ENCODE results near the gene NDUFB4. TPM values are rescaled to one million over a fixed set of nuclear protein-coding genes. Genes with fewer than 3 reads are reported as not detected.
A peak's percentile ranks its signal among the peaks of the same experiment; 100 is the strongest.

Gene NDUFB4
- total and polyA plus RNA-seq, 7 experiments from 2014 or later: 63.4 to 277 (median 78.0) TPM

GRCh38 chr3:120563356-120564022 is 32.6 kb upstream of the NDUFB4 start:
- Mint-ChIP-seq H3K27ac (no peak overlapping the region), H3K36me3 (no peaks in the 10 kb centered on the region), H3K4me1 (peaks cover 0 to 22% (median 14%) of the 10 kb centered on the region in 7 donors), H3K9me3 (peaks cover 0 to 1% (median 0%) of the 10 kb centered on the region in 11 donors), H3K4me3 (no peak overlapping the region), H3K27me3 (peaks cover under 1 to 9% (median 5%) of the 10 kb centered on the region in 5 donors)
- ATAC-seq (no peak), DNase-seq (no peak)
- Histone ChIP-seq H3K4me3 (ENCODE audit: low read length) (no peak overlapping the region), H3K9me3 (ENCODE audit: control insufficient read depth in 2 of 3, low read length in 3 of 3) (no peaks in the 10 kb centered on the region), H3K4me1 (ENCODE audit: control insufficient read depth in 2 of 2, insufficient read depth in 2 of 2, low read length in 2 of 2) (peaks cover 3 to 6% of the 10 kb centered on the region in 2 donors), H3K27me3 (ENCODE audit: control insufficient read depth in 2 of 2, insufficient read depth in 2 of 2, low read length in 2 of 2) (peaks cover 0 to 1% of the 10 kb centered on the region in 2 donors), H3K27ac (ENCODE audit: low read depth, low read length) (no peak overlapping the region), H3K36me3 (ENCODE audit: control insufficient read depth in 2 of 3, insufficient read depth in 3 of 3, low read length in 3 of 3) (no peaks in the 10 kb centered on the region)
- POLR2A ChIA-PET: no interaction called here
- intact Hi-C loops (cut with micrococcal nuclease): loop anchor here in 1 of 2 donors (10.0 kb wide), 1 partner anchor 981 kb away; the partner anchor contains the start of gene POLQ
- CTCF ChIA-PET: interaction anchor here (0.7 to 9.7 kb wide), 3 partner anchors 33 to 230 kb away, joined by 3 to 114 read pairs (median 4); partner anchors contain the start of gene NDUFB4

GRCh38 chr3:120566243-120566975 is 29.7 kb upstream of the NDUFB4 start:
- ChIA-PET CTCF (interaction anchor here (0.7 to 2.2 kb wide), 6 partner anchors 8 to 234 kb away, joined by 3 to 26 read pairs (median 6); no protein-coding TSS in a partner anchor), POLR2A (interaction anchor here (0.6 to 1.4 kb wide), 4 partner anchors 7 to 438 kb away, joined by 3 to 9 read pairs (median 4); no protein-coding TSS in a partner anchor)
- no peak for ATAC-seq
- no peak overlapping the region for H3K4me3 Mint-ChIP-seq
- H3K27me3 Mint-ChIP-seq: peaks cover under 1 to 6% (median 4%) of the 10 kb centered on the region in 5 donors
- peaks cover 0 to 6% (median 0%) of the 10 kb centered on the region in 7 donors for H3K4me1 Mint-ChIP-seq
- no peaks in the 10 kb centered on the region for H3K4me1 ChIP-seq (ENCODE audit: control insufficient read depth in 2 of 2, insufficient read depth in 2 of 2, low read length in 2 of 2)
- no peak overlapping the region for H3K4me3 ChIP-seq (ENCODE audit: low read length)
- no peaks in the 10 kb centered on the region for H3K27me3 ChIP-seq (ENCODE audit: control insufficient read depth in 2 of 2, insufficient read depth in 2 of 2, low read length in 2 of 2)
- intact Hi-C loops (cut with micrococcal nuclease): loop anchor here in 1 of 2 donors (10.0 kb wide), 1 partner anchor 978 kb away; the partner anchor contains the start of gene POLQ
- no peaks in the 10 kb centered on the region for H3K36me3 Mint-ChIP-seq
- H3K9me3 ChIP-seq (ENCODE audit: control insufficient read depth in 2 of 3, low read length in 3 of 3): no peaks in the 10 kb centered on the region
- no peak for DNase-seq
- H3K27ac Mint-ChIP-seq: peak overlapping the region in 2 of 9 donors; percentile 39 to 45
- no peak overlapping the region for H3K27ac ChIP-seq (ENCODE audit: low read depth, low read length)
- H3K36me3 ChIP-seq (ENCODE audit: control insufficient read depth in 2 of 3, insufficient read depth in 3 of 3, low read length in 3 of 3): no peaks in the 10 kb centered on the region
- no peaks in the 10 kb centered on the region for H3K9me3 Mint-ChIP-seq

- H3K27ac Mint-ChIP-seq: peak overlapping the region in 5 of 9 donors; percentile 7 to 58 (median 23)
These were observed 28.6 kb upstream of the NDUFB4 start for GRCh38 chr3:120567370-120568201.

GRCh38 chr3:120568202-120568531 is 28.0 kb upstream of the NDUFB4 start:
- ATAC-seq: no peak
- H3K27ac Mint-ChIP-seq: no peak overlapping the region
- H3K27me3 ChIP-seq (ENCODE audit: control insufficient read depth in 2 of 2, insufficient read depth in 2 of 2, low read length in 2 of 2): peaks cover 0 to 3% of the 10 kb centered on the region in 2 donors
- H3K9me3 Mint-ChIP-seq: peaks cover 0 to 3% (median 0%) of the 10 kb centered on the region in 11 donors
- H3K36me3 ChIP-seq (ENCODE audit: control insufficient read depth in 2 of 3, insufficient read depth in 3 of 3, low read length in 3 of 3): no peaks in the 10 kb centered on the region
- H3K4me1 Mint-ChIP-seq: peaks cover 0 to 6% (median 0%) of the 10 kb centered on the region in 7 donors
- no peak for DNase-seq
- no peaks in the 10 kb centered on the region for H3K36me3 Mint-ChIP-seq
- intact Hi-C loops (cut with micrococcal nuclease): loop anchor here in 1 of 2 donors (10.0 kb wide), 1 partner anchor 977 kb away; the partner anchor contains the start of gene POLQ
- H3K4me3 Mint-ChIP-seq: no peak overlapping the region
- H3K4me3 ChIP-seq (ENCODE audit: low read length): no peak overlapping the region
- POLR2A ChIA-PET: interaction anchor here (1.1 to 1.4 kb wide), 2 partner anchors 27 to 173 kb away, joined by 4 to 5 read pairs; partner anchors contain the start of gene NDUFB4
- H3K9me3 ChIP-seq (ENCODE audit: control insufficient read depth in 2 of 3, low read length in 3 of 3): no peaks in the 10 kb centered on the region
- no peak overlapping the region for H3K27ac ChIP-seq (ENCODE audit: low read depth, low read length)
- CTCF ChIA-PET: interaction anchor here (0.7 to 2.2 kb wide), 8 partner anchors 9 to 227 kb away, joined by 3 to 26 read pairs (median 6); partner anchors contain the start of gene NDUFB4
- peaks cover 0 to 12% (median 4%) of the 10 kb centered on the region in 5 donors for H3K27me3 Mint-ChIP-seq
- no peaks in the 10 kb centered on the region for H3K4me1 ChIP-seq (ENCODE audit: control insufficient read depth in 2 of 2, insufficient read depth in 2 of 2, low read length in 2 of 2)

More at GRCh38 chr3:120567370-120568201, 28.6 kb upstream of the NDUFB4 start:
- Mint-ChIP-seq H3K4me1 (peaks cover 0 to 6% (median 0%) of the 10 kb centered on the region in 7 donors), H3K27me3 (peaks cover 0 to 9% (median 4%) of the 10 kb centered on the region in 5 donors), H3K9me3 (no peaks in the 10 kb centered on the region), H3K36me3 (no peaks in the 10 kb centered on the region), H3K4me3 (peak overlapping the region in 9 of 10 donors; percentile 26 to 77 (median 70))
- no peaks in the 10 kb centered on the region for H3K4me1 ChIP-seq (ENCODE audit: control insufficient read depth in 2 of 2, insufficient read depth in 2 of 2, low read length in 2 of 2)
- no peaks in the 10 kb centered on the region for H3K36me3 ChIP-seq (ENCODE audit: control insufficient read depth in 2 of 3, insufficient read depth in 3 of 3, low read length in 3 of 3)
- peaks cover 0 to 3% of the 10 kb centered on the region in 2 donors for H3K27me3 ChIP-seq (ENCODE audit: control insufficient read depth in 2 of 2, insufficient read depth in 2 of 2, low read length in 2 of 2)
- ATAC-seq: peak; percentile 65
- intact Hi-C loops (cut with micrococcal nuclease): loop anchor here in 1 of 2 donors (10.0 kb wide), 1 partner anchor 977 kb away; the partner anchor contains the start of gene POLQ
- peak in 1 of 9 donors; percentile 28 for DNase-seq
- ChIA-PET POLR2A (interaction anchor here (0.6 to 1.4 kb wide), 4 partner anchors 9 to 213 kb away, joined by 3 to 9 read pairs (median 4); partner anchors contain the start of gene NDUFB4), CTCF (interaction anchor here (0.6 to 2.2 kb wide), 9 partner anchors 9 to 316 kb away, joined by 3 to 26 read pairs (median 6); partner anchors contain the start of gene NDUFB4)
- H3K4me3 ChIP-seq (ENCODE audit: low read length): no peak overlapping the region
- H3K27ac ChIP-seq (ENCODE audit: low read depth, low read length): no peak overlapping the region
- H3K9me3 ChIP-seq (ENCODE audit: control insufficient read depth in 2 of 3, low read length in 3 of 3): no peaks in the 10 kb centered on the region

DNA sequence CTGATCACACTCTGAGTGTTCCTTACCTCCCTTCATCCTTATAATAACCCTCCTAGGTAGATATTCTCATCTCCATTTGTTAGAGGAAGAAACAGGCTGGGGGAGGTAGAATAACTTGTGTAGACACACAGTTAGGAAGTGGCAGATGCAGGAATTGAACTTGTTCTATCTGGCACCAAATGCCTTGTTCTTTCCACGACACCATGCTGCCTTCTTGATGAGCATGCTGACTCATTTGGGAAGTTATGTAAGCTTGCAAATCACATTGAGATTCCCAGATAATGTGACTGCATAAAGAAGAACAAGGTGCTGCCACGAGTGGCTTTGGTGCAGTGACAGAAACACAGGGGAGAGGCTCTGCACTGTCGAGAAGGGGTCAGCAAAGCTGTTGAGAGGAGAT is 27.5 kb upstream of the NDUFB4 start:
- Mint-ChIP-seq H3K27ac (no peak overlapping the region), H3K36me3 (no peaks in the 10 kb centered on the region), H3K9me3 (peaks cover 0 to 3% (median 0%) of the 10 kb centered on the region in 11 donors), H3K4me1 (peaks cover 0 to 6% (median 0%) of the 10 kb centered on the region in 7 donors), H3K4me3 (no peak overlapping the region), H3K27me3 (peaks cover 0 to 12% (median 4%) of the 10 kb centered on the region in 5 donors)
- DNase-seq (no peak), ATAC-seq (no peak)
- Histone ChIP-seq H3K9me3 (ENCODE audit: control insufficient read depth in 2 of 3, low read length in 3 of 3) (no peaks in the 10 kb centered on the region), H3K27ac (ENCODE audit: low read depth, low read length) (no peak overlapping the region), H3K4me3 (ENCODE audit: low read length) (no peak overlapping the region), H3K4me1 (ENCODE audit: control insufficient read depth in 2 of 2, insufficient read depth in 2 of 2, low read length in 2 of 2) (no peaks in the 10 kb centered on the region), H3K27me3 (ENCODE audit: control insufficient read depth in 2 of 2, insufficient read depth in 2 of 2, low read length in 2 of 2) (peaks cover 0 to 3% of the 10 kb centered on the region in 2 donors), H3K36me3 (ENCODE audit: control insufficient read depth in 2 of 3, insufficient read depth in 3 of 3, low read length in 3 of 3) (no peaks in the 10 kb centered on the region)
- ChIA-PET POLR2A (interaction anchor here (0.6 kb wide), 1 partner anchor 147 kb away, joined by 4 read pairs; no protein-coding TSS in a partner anchor), CTCF (interaction anchor here (0.6 to 1.7 kb wide), 5 partner anchors 10 to 224 kb away, joined by 3 to 5 read pairs (median 3); partner anchors contain the start of genes GTF2E1 and NDUFB4)
- intact Hi-C loops (cut with micrococcal nuclease): loop anchor here in 1 of 2 donors (10.0 kb wide), 1 partner anchor 976 kb away; the partner anchor contains the start of gene POLQ
